Gastrocnemius medialis (tissue), 4 donors: ENCODE results near the gene PPRC1. TPM values are rescaled to one million over a fixed set of nuclear protein-coding genes. Genes with fewer than 3 reads are reported as not detected.

Experiments used
- ATAC-seq, 2 donors: fragments of 150-250 bp; one replicate each; pipeline ENCODE4 v1.9.1; 2016
- DNase-seq, 2 donors: peaks; one replicate each; pipeline ENCODE4 v3.0.0-alpha.2; 2019
- H3K27ac ChIP-seq, 4 donors: fragments of 200-600 bp; sonication (generic); 1 replicate in 1 of 4; 2 replicates in 3 of 4; pipeline ENCODE4 v1.5.1; 2016 to 2018; ENCODE audit warnings: mild to moderate bottlenecking in 2 of 4, moderate library complexity in 1 of 4
- H3K27me3 ChIP-seq, 3 donors: fragments of 200-600 bp; sonication (generic) in 2 of 3; 1 replicate in 1 of 3; 2 replicates in 2 of 3; pipeline versions ENCODE4 v1.5.1 to v1.6.0; 2016 to 2019; ENCODE audit warnings: mild to moderate bottlenecking in 1 of 3, moderate library complexity in 1 of 3
- H3K36me3 ChIP-seq, 2 donors: fragments of 200-600 bp; sonication (generic) in 1 of 2; one replicate each; pipeline ENCODE4 v1.5.1; 2017 to 2018
- H3K4me1 ChIP-seq, 2 donors: fragments of 200-600 bp; sonication (generic) in 1 of 2; one replicate each; pipeline ENCODE4 v1.5.1; 2016 to 2017; ENCODE audit warnings: mild to moderate bottlenecking in 2 of 2
- H3K4me3 ChIP-seq, 4 donors: fragments of 200-600 bp; sonication (generic) in 3 of 4; 1 replicate in 1 of 4; 2 replicates in 3 of 4; pipeline ENCODE4 v1.5.1; 2016 to 2019; ENCODE audit warnings: mild to moderate bottlenecking in 2 of 4
- H3K9me3 ChIP-seq, 3 donors: fragments of 200-600 bp; sonication (generic) in 2 of 3; 1 replicate in 1 of 3; 2 replicates in 2 of 3; pipeline ENCODE4 v1.5.1; 2016 to 2019
- POLR2A ChIP-seq, 2 donors: fragments of 450-650 bp; IDR thresholded peaks; one replicate each; pipeline ENCODE4 v1.6.1; 2017; ENCODE audit warnings: antibody characterized with exemption in 2 of 2, mild to moderate bottlenecking in 2 of 2, moderate library complexity in 2 of 2
- in situ Hi-C, 4 donors: fragments of 200-750 bp; cut with MboI; loops; one replicate each; pipeline versions ENCODE4 v1.15.0 to v1.8.0; 2017; ENCODE audit warnings: low sequenced_read_pairs in 4 of 4
- intact Hi-C: fragments of 100-400 bp; cut with DNase I; formaldehyde crosslinking; loops from one replicate; pipeline ENCODE4 v1.15.1; 2023; ENCODE audit warnings: low total_unique reads
- total RNA-seq, 4 donors: library from RNA; depleted of rRNA; stranded (reverse); fragments of >200 nt; gene quantifications; one replicate each; pipeline versions ENCODE4 v1.1.0 to v1.2.3, GENCODE V29; 2016
- TF ChIP-seq, protein P1 (sequence below), 5 experiments: fragments of 450-650 bp in 3 of 5; fragments of 200-600 bp in 2 of 5; sonication (generic) in 2 of 5; IDR thresholded peaks in 4 of 5; conservative IDR thresholded peaks in 1 of 5; 1 replicate in 4 of 5; 2 replicates in 1 of 5; pipeline ENCODE4 v1.5.1; 2016 to 2019; ENCODE audit warnings: antibody characterized with exemption in 5 of 5, mild to moderate bottlenecking in 3 of 5, moderate library complexity in 3 of 5

PPRC1 gene
- total RNA-seq, 4 donors from 2014 or later, result 13.3 to 26.5 (median 17.1) TPM

DNA sequence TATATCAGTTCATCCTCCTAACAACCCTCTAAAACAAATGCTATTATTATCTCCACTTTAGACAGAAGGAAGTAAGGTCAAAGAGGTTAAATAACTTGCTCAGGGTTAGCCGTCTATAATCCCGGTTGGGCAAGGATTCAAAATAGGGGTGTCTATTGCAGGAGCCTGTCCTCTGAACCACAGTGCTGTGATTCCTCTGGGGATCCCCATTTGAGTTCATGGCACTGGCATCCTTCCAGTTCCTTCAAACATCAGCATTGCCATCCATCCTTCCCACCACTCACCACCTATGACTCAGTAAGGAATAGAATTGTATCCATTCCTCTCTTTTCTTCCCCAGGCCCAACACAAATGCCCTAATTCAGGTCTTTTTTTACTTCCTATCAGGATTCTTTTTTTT is 42.1 kb upstream of the PPRC1 start:
- Histone ChIP-seq H3K27me3 (no peaks in the 10 kb centered on the region), H3K9me3 (no peaks in the 10 kb centered on the region), H3K4me3 (no peak overlapping the region), H3K4me1 (no peaks in the 10 kb centered on the region), H3K27ac (no peak overlapping the region), H3K36me3 (no peaks in the 10 kb centered on the region)
- DNase-seq, result no peak
- no peak for TF ChIP-seq POLR2A (IDR thresholded peaks at IDR 0.05)
- TF ChIP-seq, protein P1, sequence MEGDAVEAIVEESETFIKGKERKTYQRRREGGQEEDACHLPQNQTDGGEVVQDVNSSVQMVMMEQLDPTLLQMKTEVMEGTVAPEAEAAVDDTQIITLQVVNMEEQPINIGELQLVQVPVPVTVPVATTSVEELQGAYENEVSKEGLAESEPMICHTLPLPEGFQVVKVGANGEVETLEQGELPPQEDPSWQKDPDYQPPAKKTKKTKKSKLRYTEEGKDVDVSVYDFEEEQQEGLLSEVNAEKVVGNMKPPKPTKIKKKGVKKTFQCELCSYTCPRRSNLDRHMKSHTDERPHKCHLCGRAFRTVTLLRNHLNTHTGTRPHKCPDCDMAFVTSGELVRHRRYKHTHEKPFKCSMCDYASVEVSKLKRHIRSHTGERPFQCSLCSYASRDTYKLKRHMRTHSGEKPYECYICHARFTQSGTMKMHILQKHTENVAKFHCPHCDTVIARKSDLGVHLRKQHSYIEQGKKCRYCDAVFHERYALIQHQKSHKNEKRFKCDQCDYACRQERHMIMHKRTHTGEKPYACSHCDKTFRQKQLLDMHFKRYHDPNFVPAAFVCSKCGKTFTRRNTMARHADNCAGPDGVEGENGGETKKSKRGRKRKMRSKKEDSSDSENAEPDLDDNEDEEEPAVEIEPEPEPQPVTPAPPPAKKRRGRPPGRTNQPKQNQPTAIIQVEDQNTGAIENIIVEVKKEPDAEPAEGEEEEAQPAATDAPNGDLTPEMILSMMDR (IDR thresholded peaks at IDR 0.05 in 4 of 5, conservative IDR thresholded peaks at IDR 0.05 in 1 of 5), result no peak
- no peak for ATAC-seq
- intact Hi-C loops, result no loop called here
- in situ Hi-C loops, result no loop called here

DNA sequence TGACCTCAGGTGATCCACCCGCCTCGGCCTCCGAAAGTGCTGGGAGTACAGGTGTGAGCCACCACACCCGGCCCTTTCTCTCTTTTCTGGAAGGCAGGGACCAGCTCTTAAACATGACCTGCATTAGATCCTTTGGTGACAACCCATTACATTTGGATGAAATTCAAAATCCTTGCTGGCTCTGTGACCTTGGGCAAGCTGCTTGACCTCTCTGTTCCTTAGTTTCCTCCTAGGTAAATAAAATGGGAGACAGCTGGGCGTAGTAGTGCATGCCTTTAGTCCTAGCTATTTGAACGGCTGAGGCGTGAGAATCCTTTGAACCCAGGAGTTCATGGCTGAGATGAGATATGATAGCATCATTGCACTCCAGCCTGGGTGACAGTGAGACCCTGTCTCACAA is 36.4 kb upstream of the PPRC1 start:
- ATAC-seq (no peak), DNase-seq (no peak)
- in situ Hi-C loops (no loop called here), intact Hi-C loops (no loop called here)
- H3K4me1 ChIP-seq, result no peaks in the 10 kb centered on the region
- TF ChIP-seq POLR2A (IDR thresholded peaks at IDR 0.05), result no peak
- TF ChIP-seq, protein P1 (IDR thresholded peaks at IDR 0.05 in 4 of 5, conservative IDR thresholded peaks at IDR 0.05 in 1 of 5), result no peak
- H3K27ac ChIP-seq, result no peak overlapping the region
- H3K36me3 ChIP-seq, result no peaks in the 10 kb centered on the region
- H3K9me3 ChIP-seq, result no peaks in the 10 kb centered on the region
- H3K4me3 ChIP-seq, result no peak overlapping the region
- H3K27me3 ChIP-seq, result no peaks in the 10 kb centered on the region

DNA sequence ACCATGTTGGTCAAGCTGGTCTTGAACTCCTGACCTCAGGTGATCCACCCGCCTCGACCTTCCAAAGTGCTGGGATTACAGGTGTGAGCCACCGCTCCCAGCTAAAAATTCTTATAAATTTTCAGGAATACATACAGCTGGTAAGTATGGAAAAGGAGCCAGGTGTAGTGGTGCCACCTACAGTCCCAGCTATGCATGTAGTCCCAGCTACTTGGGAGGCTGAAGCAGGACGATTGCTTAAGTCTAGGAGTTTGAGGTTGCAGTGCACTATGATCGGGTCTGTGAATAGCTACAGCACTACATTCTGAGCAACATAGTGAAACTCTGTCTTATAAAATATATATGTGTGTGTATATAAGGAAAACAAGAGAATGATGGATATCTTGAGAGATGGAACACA is 31.7 kb upstream of the PPRC1 start:
- ATAC-seq (no peak), DNase-seq (no peak)
- Histone ChIP-seq H3K9me3 (no peaks in the 10 kb centered on the region), H3K36me3 (no peaks in the 10 kb centered on the region), H3K4me1 (no peaks in the 10 kb centered on the region), H3K27ac (no peak overlapping the region), H3K27me3 (no peaks in the 10 kb centered on the region), H3K4me3 (no peak overlapping the region)
- in situ Hi-C loops (no loop called here), intact Hi-C loops (no loop called here)
- TF ChIP-seq POLR2A (IDR thresholded peaks at IDR 0.05), result no peak
- TF ChIP-seq, protein P1 (IDR thresholded peaks at IDR 0.05 in 4 of 5, conservative IDR thresholded peaks at IDR 0.05 in 1 of 5), result no peak

DNA sequence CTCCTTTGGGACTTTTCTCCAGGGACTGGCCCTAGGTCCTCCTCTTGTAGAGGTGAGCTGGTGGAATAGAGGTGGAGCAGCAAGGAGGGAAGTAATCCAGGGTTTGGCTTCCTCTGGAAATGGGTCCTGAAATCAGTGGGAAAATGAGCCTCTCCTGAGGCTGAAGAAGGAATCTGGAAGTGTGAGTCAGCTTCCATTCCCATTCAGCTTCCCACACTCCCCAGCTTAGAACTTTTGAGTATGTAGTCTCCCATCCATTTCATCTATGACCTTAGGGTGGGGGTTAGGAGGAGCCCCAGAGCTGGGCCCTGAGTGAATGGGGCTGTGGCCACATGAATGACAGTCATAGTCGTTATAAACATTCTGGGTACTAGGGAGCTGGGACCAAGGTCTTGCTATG is 30.4 kb upstream of the PPRC1 start:
- Histone ChIP-seq H3K4me3 (no peak overlapping the region), H3K9me3 (no peaks in the 10 kb centered on the region), H3K36me3 (no peaks in the 10 kb centered on the region), H3K27ac (no peak overlapping the region), H3K27me3 (no peaks in the 10 kb centered on the region), H3K4me1 (no peaks in the 10 kb centered on the region)
- intact Hi-C loops, result no loop called here
- in situ Hi-C loops, result no loop called here
- TF ChIP-seq POLR2A (IDR thresholded peaks at IDR 0.05), result no peak
- TF ChIP-seq, protein P1 (IDR thresholded peaks at IDR 0.05 in 4 of 5, conservative IDR thresholded peaks at IDR 0.05 in 1 of 5), result no peak
- DNase-seq (no peak), ATAC-seq (no peak)

DNA sequence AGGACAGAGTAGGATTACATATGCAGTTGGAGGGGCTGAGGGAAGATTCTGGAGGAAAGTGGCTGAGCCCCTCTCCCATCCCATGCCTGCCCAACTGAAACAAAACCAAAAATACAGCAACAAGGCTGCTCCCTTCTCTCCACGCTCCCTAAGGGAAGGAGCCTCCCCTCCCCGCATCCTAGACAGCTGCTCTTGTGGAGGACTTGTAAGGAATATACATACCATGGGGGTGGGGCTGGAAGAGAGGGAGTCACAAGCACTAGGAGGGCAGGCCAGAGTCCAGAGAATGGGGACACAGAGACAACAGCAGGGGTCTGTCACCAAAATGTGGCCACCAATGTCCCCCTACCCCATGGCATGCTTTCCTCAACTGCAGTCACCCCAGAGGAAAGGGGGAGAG is 25.8 kb upstream of the PPRC1 start:
- ATAC-seq, result no peak
- intact Hi-C loops, result no loop called here
- no peak for DNase-seq
- Histone ChIP-seq H3K36me3 (peaks cover 0 to 41% of the 10 kb centered on the region in 2 donors), H3K4me1 (no peaks in the 10 kb centered on the region), H3K27ac (no peak overlapping the region), H3K27me3 (no peaks in the 10 kb centered on the region), H3K4me3 (no peak overlapping the region), H3K9me3 (no peaks in the 10 kb centered on the region)
- TF ChIP-seq, protein P1 (IDR thresholded peaks at IDR 0.05 in 4 of 5, conservative IDR thresholded peaks at IDR 0.05 in 1 of 5), result no peak
- TF ChIP-seq POLR2A (IDR thresholded peaks at IDR 0.05), result no peak
- in situ Hi-C loops, result no loop called here
